GM21423 (cell line): ENCODE data around the gene SORBS2.

ENCODE experiments used
- ATAC-seq: cut with Tn5 transposase; IDR thresholded peaks from one replicate; pipeline ENCODE4 v1.9.1; 2021; ENCODE audit warnings: mild to moderate bottlenecking, moderate library complexity; ENCODE audit not compliant: unreplicated experiment

Gene SORBS2

GRCh38 chr4:185740471-185740873 is 71.5 kb downstream of the SORBS2 start:
- no peak for ATAC-seq

DNA sequence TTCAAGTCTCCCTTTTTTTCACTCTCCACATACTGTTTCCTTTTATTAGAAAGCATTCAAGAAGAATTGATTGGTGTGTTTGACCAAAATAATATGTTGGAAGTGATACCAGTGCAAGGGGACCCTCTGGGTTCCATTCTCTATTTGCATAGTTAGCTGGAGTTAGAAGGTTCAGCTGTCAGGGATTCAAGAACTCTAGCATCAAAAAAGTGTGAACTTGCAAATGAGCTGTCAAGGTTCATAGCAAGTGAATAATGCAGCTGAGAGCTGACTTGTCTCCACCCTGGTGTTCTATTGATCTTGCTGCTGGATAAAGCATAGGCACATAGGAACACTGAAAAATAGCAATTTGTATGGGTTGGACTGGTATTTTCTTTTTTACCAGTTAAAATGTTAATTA is 73.2 kb downstream of the SORBS2 start:
- ATAC-seq = no peak

DNA sequence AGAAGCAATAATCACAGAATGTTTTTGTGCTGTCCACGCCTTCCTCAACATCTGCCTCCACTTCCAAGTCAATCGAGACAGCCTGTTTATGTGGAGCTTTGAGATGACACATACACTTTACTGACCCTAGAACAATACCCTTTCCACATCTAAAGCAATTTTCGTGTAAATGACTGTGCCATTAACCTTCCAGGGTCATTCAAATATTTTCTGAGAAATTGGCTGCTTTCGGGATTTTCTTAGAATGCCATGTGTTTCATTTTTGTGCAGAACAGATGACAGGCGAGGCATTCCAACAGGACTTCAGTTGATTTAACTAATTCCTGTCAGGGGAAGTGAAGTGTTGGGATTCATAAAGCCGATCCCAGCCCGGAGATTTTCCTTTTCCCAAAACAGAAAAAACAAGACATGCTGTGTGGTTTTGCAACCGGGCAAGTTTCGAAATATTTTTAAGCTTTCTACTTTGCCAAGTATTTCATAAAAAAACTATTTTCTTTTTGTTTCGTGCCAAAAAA is 73.9 kb downstream of the SORBS2 start:
- no peak for ATAC-seq

GRCh38 chr4:185737489-185738037 is 74.4 kb downstream of the SORBS2 start:
- ATAC-seq = no peak

- ATAC-seq = no peak
Measured at GRCh38 chr4:185736882-185737281, 75.1 kb downstream of the SORBS2 start.

DNA sequence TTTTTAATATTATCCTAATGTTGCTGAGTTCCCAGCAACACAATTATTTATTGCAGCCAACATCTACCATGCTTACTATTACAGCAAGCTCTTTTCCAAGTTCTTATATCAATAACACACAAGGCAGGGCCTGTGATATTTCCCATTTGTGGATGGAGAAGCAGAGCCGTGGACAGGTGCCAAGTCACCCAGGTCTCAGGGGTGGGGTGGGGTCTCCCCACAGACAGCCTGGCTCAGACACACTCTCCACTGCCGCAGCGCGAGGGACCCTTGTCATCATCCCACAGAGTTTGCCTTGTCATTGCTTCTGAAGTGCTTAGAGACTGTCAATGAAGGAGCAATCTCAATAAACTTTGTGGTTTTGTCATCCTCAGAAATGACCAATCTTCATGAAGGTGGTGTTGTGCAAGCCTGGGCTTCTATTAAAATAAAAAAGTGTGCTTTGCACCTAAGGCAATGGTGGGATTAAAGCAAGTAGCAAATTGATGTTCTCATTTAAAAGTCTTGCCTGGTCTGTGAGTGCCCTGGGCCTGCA is 76.1 kb downstream of the SORBS2 start:
- ATAC-seq = no peak

- ATAC-seq = no peak
Measured at GRCh38 chr4:185734930-185735329, 77.1 kb downstream of the SORBS2 start.

DNA sequence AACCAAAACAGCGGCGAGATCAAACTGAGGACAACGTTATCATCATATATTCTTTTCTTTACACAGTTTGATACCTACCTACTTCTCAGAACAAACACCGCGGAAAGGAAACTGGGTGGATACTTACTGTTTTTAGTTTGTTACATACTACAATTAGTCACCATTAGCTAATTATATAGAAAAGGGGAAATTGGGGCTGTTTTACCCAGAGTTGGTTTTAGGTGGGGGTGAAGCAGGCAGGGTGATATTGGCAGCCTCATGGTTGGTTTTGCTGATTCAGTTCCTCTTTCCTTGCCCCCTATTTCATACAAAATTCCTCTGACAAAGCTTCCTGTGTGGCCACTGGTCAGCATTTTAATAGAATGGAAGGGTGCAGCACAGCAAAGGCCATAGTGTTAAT is 77.8 kb downstream of the SORBS2 start:
- peak; percentile 70 for ATAC-seq

- peak; percentile 41 for ATAC-seq
Measured at GRCh38 chr4:185730849-185731608, 81.0 kb downstream of the SORBS2 start.

GRCh38 chr4:185730387-185730786 is 81.6 kb downstream of the SORBS2 start:
- peak; percentile 38 for ATAC-seq

DNA sequence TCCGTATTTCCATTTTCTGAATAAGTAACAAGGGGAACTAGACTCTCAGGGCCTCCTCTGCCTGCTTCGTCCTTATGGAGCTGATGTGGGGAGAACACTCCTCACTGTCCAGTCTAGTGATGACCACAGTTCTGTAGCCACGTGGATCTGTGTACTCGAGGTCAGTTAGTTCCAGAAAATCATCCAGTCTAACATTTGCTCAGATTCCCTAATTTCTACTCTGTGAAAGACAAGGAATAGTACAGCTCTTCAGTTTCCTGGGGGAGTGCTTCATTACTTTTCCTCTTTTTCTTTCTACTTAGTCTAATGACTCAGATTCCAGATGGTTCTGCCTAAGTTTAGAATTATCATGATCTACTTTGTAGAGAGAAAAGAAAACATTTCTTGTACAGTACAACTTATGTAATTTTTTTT is 82.6 kb downstream of the SORBS2 start:
- ATAC-seq = no peak

- no peak for ATAC-seq
Measured at GRCh38 chr4:185728893-185729292, 83.1 kb downstream of the SORBS2 start.

- no peak for ATAC-seq
Measured at GRCh38 chr4:185726931-185727330, 85.1 kb downstream of the SORBS2 start.

DNA sequence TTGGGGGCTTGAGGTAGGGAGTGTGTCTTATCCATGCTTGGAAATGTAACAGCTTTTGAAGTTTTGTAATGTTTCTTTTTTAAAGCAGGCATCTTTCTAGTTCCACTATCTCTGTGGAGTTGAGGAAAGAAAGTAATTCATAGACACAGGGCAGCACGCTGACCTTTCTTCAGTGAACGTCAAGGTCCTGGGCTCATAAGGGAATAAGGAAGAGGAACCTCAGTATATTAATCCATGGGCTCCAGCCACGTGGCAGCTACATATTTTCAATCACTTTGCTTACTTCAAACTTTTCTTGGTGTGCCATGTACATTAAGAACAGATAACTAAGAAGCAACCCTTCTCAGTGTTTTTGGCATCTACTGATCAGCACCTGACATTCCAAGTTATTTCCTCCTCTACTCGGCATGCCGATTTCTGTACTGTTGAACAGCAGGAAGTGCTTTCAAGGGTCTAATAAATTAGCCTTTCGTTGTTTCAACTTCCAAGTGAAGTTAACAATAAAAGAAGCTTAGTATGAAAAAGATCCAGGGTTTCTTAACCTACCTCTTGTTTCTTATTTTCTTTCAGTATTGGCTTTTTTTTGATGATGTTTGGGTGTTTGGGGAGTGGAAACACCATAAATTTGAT is 88.2 kb downstream of the SORBS2 start:
- no peak for ATAC-seq

- no peak for ATAC-seq
Measured at GRCh38 chr4:185722029-185722316, 90.0 kb downstream of the SORBS2 start.

- no peak for ATAC-seq
Measured at GRCh38 chr4:185721190-185722028, 90.6 kb downstream of the SORBS2 start.

- ATAC-seq = no peak
Measured at GRCh38 chr4:185719500-185719858, 92.5 kb downstream of the SORBS2 start.

DNA sequence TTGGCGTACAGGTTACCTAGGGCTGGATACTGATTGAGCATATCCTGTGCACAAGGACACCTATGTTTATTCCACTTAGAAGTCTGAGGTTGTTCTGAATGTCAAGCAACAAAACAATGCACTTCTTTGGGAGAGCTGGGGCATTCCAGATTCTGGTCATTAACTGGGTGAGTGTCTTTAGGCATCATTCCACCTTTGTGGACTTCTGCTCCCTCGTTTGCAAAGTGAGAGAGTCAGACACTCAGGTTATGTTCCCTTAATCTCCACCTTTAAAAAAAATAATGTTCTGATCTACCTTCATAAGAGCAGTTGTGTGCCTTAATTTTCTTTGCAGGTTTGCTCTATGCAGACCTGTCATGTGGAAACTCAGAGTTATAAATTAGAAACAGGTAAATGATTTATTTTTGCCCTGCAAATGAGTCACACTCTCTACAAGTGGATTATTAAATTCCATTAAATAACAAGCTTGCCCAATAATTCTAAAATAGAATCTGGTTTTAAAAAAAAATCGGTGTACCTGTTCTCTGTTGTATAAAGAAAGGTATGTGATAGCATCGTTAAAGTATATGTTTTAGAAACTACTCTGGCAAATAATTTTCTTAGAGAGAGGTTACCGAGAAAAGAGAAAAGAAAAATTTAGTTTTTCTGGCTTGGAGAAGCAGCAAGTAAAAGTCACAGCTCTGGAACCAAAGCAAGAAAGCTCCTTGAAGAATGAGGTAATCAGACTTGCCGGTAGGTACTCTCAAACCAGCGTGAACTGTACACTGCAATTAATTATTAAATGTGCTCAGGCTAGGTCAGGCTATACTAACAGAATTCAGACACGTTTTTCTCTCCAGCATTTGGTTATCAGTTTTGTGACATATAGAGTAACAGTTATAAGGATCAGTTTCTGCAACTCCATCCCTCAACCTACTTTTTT is 93.2 kb downstream of the SORBS2 start:
- no peak for ATAC-seq

DNA sequence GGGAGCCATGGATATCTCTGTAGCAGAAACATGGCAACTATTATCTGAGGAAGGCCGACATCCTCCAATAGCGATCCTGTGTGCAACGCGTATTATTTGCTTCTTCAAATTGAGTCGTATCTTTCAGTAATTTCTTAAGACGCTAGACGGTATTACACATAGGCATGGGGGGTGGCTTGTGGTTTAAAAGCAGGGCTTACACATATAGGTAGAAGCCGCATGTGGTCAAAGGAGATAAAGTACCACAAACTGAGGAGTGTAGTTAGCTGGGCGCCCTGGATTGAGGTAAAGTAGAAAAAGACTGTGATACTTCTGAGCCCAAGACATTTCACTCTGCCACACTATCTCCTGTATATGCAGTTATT is 94.6 kb downstream of the SORBS2 start:
- no peak for ATAC-seq
